Melanocyte of skin (primary cell): ENCODE measurements around the gene GSS. TPM values are rescaled to one million over a fixed set of nuclear protein-coding genes. Genes with fewer than 3 reads are reported as not detected.

Experiments
- small RNA-seq, 2 donors: library from RNA; depleted of rRNA; stranded (forward); fragments of <200 nt; gene quantifications; one replicate each; pipeline ENCODE3, GENCODE V24; 2012
- total RNA-seq, 2 donors: library from RNA; depleted of rRNA; stranded (reverse); fragments of >200 nt; gene quantifications; 2 replicates each; pipeline ENCODE4 v1.2.3, GENCODE V29; 2012

The GSS gene
- 10 to 100 TPM; 71.9 to 78.6 TPM for total RNA-seq

GRCh38 chr20:34955231-34956040, at the start of gene GSS, which contains the start of gene MYH7B:
GSS (minus strand) TSS chr20:34955806; CDS start chr20:34951852, 3,954 bp downstream.
MYH7B (plus strand) TSS chr20:34955868; CDS start chr20:34978006, 22,138 bp downstream.

Small RNA genes lying within 50 kb of the gene (small RNA-seq; reads per million reads assigned to genes)
- gene MIR499A: 1.5 to 2.1 reads per million in 2 donors

Other genes starting within 250 kb of the GSS start
- 1 to 10 TPM; 8.6 to 10.0 TPM for gene NCOA6, start 130.2 kb downstream of the GSS start, total RNA-seq
- gene GGT7, start 83.0 kb downstream of the GSS start, total RNA-seq: 1 to 10 TPM; 8.0 to 8.9 TPM
- gene ACSS2, start 79.2 kb downstream of the GSS start, total RNA-seq: 10 to 100 TPM; 36.6 to 48.2 TPM
- gene MYH7B, start 62 bp upstream of the GSS start, total RNA-seq: under 1 TPM in 1 of 2 donors, not detected in 1; under 0.01 TPM
- 10 to 100 TPM; 66.9 to 75.0 TPM for gene TRPC4AP, start 137.0 kb upstream of the GSS start, total RNA-seq
- gene EDEM2, start 191.5 kb upstream of the GSS start, total RNA-seq: 10 to 100 TPM; 30.6 to 48.3 TPM
- 10 to 100 TPM in 1 of 2 donors, 1 to 10 TPM in 1; 6.9 to 51.6 TPM for gene PROCR, start 216.3 kb upstream of the GSS start, total RNA-seq